WTC11 (cell line): ENCODE data around the gene SEMA7A. TPM values are rescaled to one million over a fixed set of nuclear protein-coding genes. Genes with fewer than 3 reads are reported as not detected.

ENCODE experiments used
- ATAC-seq: fragments of 200-7000 bp; cut with Tn5 transposase; 2 replicates; pipeline ENCODE4 v1.10.0; 2021; ENCODE audit warnings: mild to moderate bottlenecking, moderate library complexity
- CTCF ChIA-PET: fragments of 300-600 bp; sonication (Branson Sonifier 250); formaldehyde crosslinking; loops from one replicate; lab custom pipeline; 2021; ENCODE audit warnings: antibody characterized with exemption; lab: Charles Lee
- POLR2A ChIA-PET: fragments of 350-600 bp; sonication (Branson Sonifier 250); formaldehyde crosslinking; loops from one replicate; lab custom pipeline; 2021; ENCODE audit warnings: antibody characterized with exemption; lab: Charles Lee
- DNase-seq: peaks from one replicate; pipeline ENCODE4 v3.0.0; 2021; ENCODE audit warnings: low spot score
- H3K27ac Mint-ChIP-seq: 2 replicates; pipeline ENCODE4 v1.8.0; 2021; ENCODE audit warnings: mixed read lengths
- H3K27me3 Mint-ChIP-seq: 2 replicates; pipeline ENCODE4 v1.8.0; 2021; ENCODE audit warnings: low read depth, mild to moderate bottlenecking, moderate library complexity, mixed read lengths
- H3K36me3 Mint-ChIP-seq: 2 replicates; pipeline ENCODE4 v1.8.0; 2021; ENCODE audit warnings: mixed read lengths
- H3K4me1 Mint-ChIP-seq: 2 replicates; pipeline ENCODE4 v1.8.0; 2022; ENCODE audit warnings: mixed read lengths
- H3K4me3 Mint-ChIP-seq: 2 replicates; pipeline ENCODE4 v1.8.0; 2021; ENCODE audit warnings: mild to moderate bottlenecking, moderate library complexity, mixed read lengths
- H3K9me3 Mint-ChIP-seq: 2 replicates; pipeline ENCODE4 v1.8.0; 2021; ENCODE audit warnings: mixed read lengths
- ATF3 ChIP-seq: sonication (generic); formaldehyde crosslinking; conservative IDR thresholded peaks from 2 replicates; pipeline ENCODE4 v1.8.1; 2022; ENCODE audit warnings: mild to moderate bottlenecking, missing genetic modification reagents
- CBFB ChIP-seq: sonication (generic); formaldehyde crosslinking; IDR thresholded peaks from 2 replicates; pipeline ENCODE4 v1.8.1; 2022; ENCODE audit warnings: mild to moderate bottlenecking, low read depth, missing genetic modification reagents
- FOXJ3 ChIP-seq: sonication (generic); formaldehyde crosslinking; IDR thresholded peaks from 2 replicates; pipeline ENCODE4 v1.9.0; 2021; ENCODE audit warnings: missing genetic modification reagents, mild to moderate bottlenecking, borderline replicate concordance
- FOXP4 ChIP-seq: sonication (generic); formaldehyde crosslinking; IDR thresholded peaks from 2 replicates; pipeline ENCODE4 v1.8.0; 2022; ENCODE audit warnings: mild to moderate bottlenecking, missing genetic modification reagents
- GABPB1 ChIP-seq: sonication (generic); formaldehyde crosslinking; IDR thresholded peaks from 2 replicates; pipeline ENCODE4 v1.8.1; 2023; ENCODE audit warnings: mild to moderate bottlenecking, missing genetic modification reagents
- IRF1 ChIP-seq: sonication (generic); formaldehyde crosslinking; IDR thresholded peaks from 2 replicates; pipeline ENCODE4 v1.8.0; 2023; ENCODE audit warnings: missing genetic modification reagents
- JUN ChIP-seq: sonication (generic); formaldehyde crosslinking; IDR thresholded peaks from 2 replicates; pipeline ENCODE4 v1.8.0; 2023; ENCODE audit warnings: mild to moderate bottlenecking, missing genetic modification reagents
- MAX ChIP-seq: sonication (generic); formaldehyde crosslinking; IDR thresholded peaks from 2 replicates; pipeline ENCODE4 v1.8.0; 2022; ENCODE audit warnings: mild to moderate bottlenecking, missing genetic modification reagents
- MLX ChIP-seq: sonication (generic); formaldehyde crosslinking; IDR thresholded peaks from 2 replicates; pipeline ENCODE4 v1.8.1; 2023; ENCODE audit warnings: mild to moderate bottlenecking, missing genetic modification reagents, moderate library complexity
- MYBL2 ChIP-seq: sonication (generic); formaldehyde crosslinking; IDR thresholded peaks from 2 replicates; pipeline ENCODE4 v1.8.1; 2023; ENCODE audit warnings: mild to moderate bottlenecking, moderate library complexity, missing genetic modification reagents
- NFE2L1 ChIP-seq: sonication (generic); formaldehyde crosslinking; IDR thresholded peaks from 2 replicates; pipeline ENCODE4 v1.8.1; 2023; ENCODE audit warnings: missing genetic modification reagents
- RELA ChIP-seq: sonication (generic); formaldehyde crosslinking; IDR thresholded peaks from 2 replicates; pipeline ENCODE4 v1.8.1; 2022; ENCODE audit warnings: missing genetic modification reagents, mild to moderate bottlenecking, borderline replicate concordance
- TCF7 ChIP-seq: sonication (generic); formaldehyde crosslinking; IDR thresholded peaks from 2 replicates; pipeline ENCODE4 v1.8.0; 2022; ENCODE audit warnings: mild to moderate bottlenecking, low read depth, missing genetic modification reagents, moderate library complexity
- ZNF263 ChIP-seq: sonication (generic); formaldehyde crosslinking; IDR thresholded peaks from 2 replicates; pipeline ENCODE4 v1.8.1; 2022; ENCODE audit warnings: low read depth, mild to moderate bottlenecking, moderate library complexity, missing genetic modification reagents
- ZNF423 ChIP-seq: fragments of 250-450 bp; sonication (Bioruptor Pico); IDR thresholded peaks from 2 replicates; pipeline ENCODE4 v2.1.2; 2022; ENCODE audit warnings: mild to moderate bottlenecking, moderate library complexity
- ZNF425 ChIP-seq: fragments of 250-450 bp; sonication (Bioruptor Pico); conservative IDR thresholded peaks from 2 replicates; pipeline ENCODE4 v1.9.0; 2021; ENCODE audit warnings: mild to moderate bottlenecking
- ZNF512 ChIP-seq: sonication (generic); formaldehyde crosslinking; IDR thresholded peaks from 2 replicates; pipeline ENCODE4 v1.8.1; 2022; ENCODE audit warnings: missing genetic modification reagents, borderline replicate concordance
- ZSCAN18 ChIP-seq: fragments of 250-450 bp; sonication (Bioruptor Pico); IDR thresholded peaks from 2 replicates; pipeline ENCODE4 v2.1.2; 2022; ENCODE audit warnings: mild to moderate bottlenecking, moderate library complexity
- total RNA-seq: library from RNA; stranded (reverse); gene quantifications from 3 replicates; pipeline ENCODE4 v1.2.3, GENCODE V29; 2021

SEMA7A gene
- total RNA-seq, 1 experiment from 2014 or later, result 17.9 TPM

- Mint-ChIP-seq H3K4me3 (no peak overlapping the region), H3K27ac (no peak overlapping the region), H3K9me3 (no peaks in the 10 kb centered on the region), H3K27me3 (peaks cover 5% of the 10 kb centered on the region; the same call in 1 of the 2 replicates), H3K4me1 (peaks cover 16% of the 10 kb centered on the region), H3K36me3 (no peaks in the 10 kb centered on the region)
- CTCF ChIA-PET, result interaction anchor here (0.7 kb wide), 1 partner anchor 11 kb away, joined by 4 read pairs; no protein-coding TSS in a partner anchor
- DNase-seq (no peak), ATAC-seq (no peak)
- no peak for TF ChIP-seq NFE2L1 (CRISPR knock-in tag)
- no peak for TF ChIP-seq RELA (CRISPR knock-in tag)
- no peak for TF ChIP-seq JUN (CRISPR knock-in tag)
- TF ChIP-seq MAX (CRISPR knock-in tag), result no peak
- no peak for TF ChIP-seq ZNF263
- TF ChIP-seq GABPB1 (CRISPR knock-in tag), result no peak
- no peak for TF ChIP-seq ZNF425 (CRISPR knock-in tag)
- TF ChIP-seq ZNF423, result no peak
- no peak for TF ChIP-seq MLX (CRISPR knock-in tag)
- no peak for TF ChIP-seq FOXP4 (CRISPR knock-in tag)
- no peak for TF ChIP-seq ZSCAN18
- POLR2A ChIA-PET, result interaction anchor here (0.8 kb wide), 1 partner anchor 90 kb away, joined by 3 read pairs; no protein-coding TSS in a partner anchor
These were observed 40.3 kb downstream of the SEMA7A start for GRCh38 chr15:74393423-74393822.

GRCh38 chr15:74392902-74393301 lies 40.9 kb downstream of the SEMA7A start:
- POLR2A ChIA-PET, result interaction anchor here (0.7 kb wide), 1 partner anchor 604 kb away, joined by 7 read pairs; no protein-coding TSS in a partner anchor
- CTCF ChIA-PET, result interaction anchor here (0.7 to 1.2 kb wide), 2 partner anchors 10 to 11 kb away, joined by 4 read pairs; no protein-coding TSS in a partner anchor
- no peak overlapping the region for H3K27ac Mint-ChIP-seq

GRCh38 chr15:74392451-74392830 lies 41.3 kb downstream of the SEMA7A start:
- Mint-ChIP-seq H3K9me3 (no peaks in the 10 kb centered on the region), H3K4me3 (no peak overlapping the region), H3K36me3 (no peaks in the 10 kb centered on the region), H3K4me1 (peaks cover 16% of the 10 kb centered on the region), H3K27ac (no peak overlapping the region), H3K27me3 (peaks cover 5% of the 10 kb centered on the region; the same call in 1 of the 2 replicates)
- DNase-seq (no peak), ATAC-seq (no peak)
- CTCF ChIA-PET, result interaction anchor here (1.2 kb wide), 1 partner anchor 10 kb away, joined by 4 read pairs; no protein-coding TSS in a partner anchor
- POLR2A ChIA-PET, result interaction anchor here (0.7 kb wide), 1 partner anchor 604 kb away, joined by 7 read pairs; no protein-coding TSS in a partner anchor
- no peak for TF ChIP-seq FOXJ3 (CRISPR knock-in tag)
- no peak for TF ChIP-seq ZSCAN18
- TF ChIP-seq ATF3 (CRISPR knock-in tag), result no peak
- no peak for TF ChIP-seq ZNF512 (CRISPR knock-in tag)
- no peak for TF ChIP-seq TCF7 (CRISPR knock-in tag)

More at GRCh38 chr15:74392902-74393301, 40.9 kb downstream of the SEMA7A start:
- no peak for DNase-seq
- no peak for ATAC-seq
- no peaks in the 10 kb centered on the region for H3K36me3 Mint-ChIP-seq
- H3K4me1 Mint-ChIP-seq, result peaks cover 16% of the 10 kb centered on the region
- H3K4me3 Mint-ChIP-seq, result no peak overlapping the region
- H3K27me3 Mint-ChIP-seq, result peaks cover 5% of the 10 kb centered on the region; the same call in 1 of the 2 replicates
- TF ChIP-seq MYBL2 (CRISPR knock-in tag) (no peak), IRF1 (CRISPR knock-in tag) (no peak), CBFB (CRISPR knock-in tag) (no peak)
- H3K9me3 Mint-ChIP-seq, result no peaks in the 10 kb centered on the region
